ENCODE data around the gene DPYSL3. TPM values are rescaled to one million over a fixed set of nuclear protein-coding genes. Genes with fewer than 3 reads are reported as not detected.
"Not testable (repeated sequence)": the region's sequence is repeated elsewhere in the genome, so short reads cannot be mapped to it uniquely, and the experiment has no call there.

Gene DPYSL3
- not detected for total RNA-seq

DNA sequence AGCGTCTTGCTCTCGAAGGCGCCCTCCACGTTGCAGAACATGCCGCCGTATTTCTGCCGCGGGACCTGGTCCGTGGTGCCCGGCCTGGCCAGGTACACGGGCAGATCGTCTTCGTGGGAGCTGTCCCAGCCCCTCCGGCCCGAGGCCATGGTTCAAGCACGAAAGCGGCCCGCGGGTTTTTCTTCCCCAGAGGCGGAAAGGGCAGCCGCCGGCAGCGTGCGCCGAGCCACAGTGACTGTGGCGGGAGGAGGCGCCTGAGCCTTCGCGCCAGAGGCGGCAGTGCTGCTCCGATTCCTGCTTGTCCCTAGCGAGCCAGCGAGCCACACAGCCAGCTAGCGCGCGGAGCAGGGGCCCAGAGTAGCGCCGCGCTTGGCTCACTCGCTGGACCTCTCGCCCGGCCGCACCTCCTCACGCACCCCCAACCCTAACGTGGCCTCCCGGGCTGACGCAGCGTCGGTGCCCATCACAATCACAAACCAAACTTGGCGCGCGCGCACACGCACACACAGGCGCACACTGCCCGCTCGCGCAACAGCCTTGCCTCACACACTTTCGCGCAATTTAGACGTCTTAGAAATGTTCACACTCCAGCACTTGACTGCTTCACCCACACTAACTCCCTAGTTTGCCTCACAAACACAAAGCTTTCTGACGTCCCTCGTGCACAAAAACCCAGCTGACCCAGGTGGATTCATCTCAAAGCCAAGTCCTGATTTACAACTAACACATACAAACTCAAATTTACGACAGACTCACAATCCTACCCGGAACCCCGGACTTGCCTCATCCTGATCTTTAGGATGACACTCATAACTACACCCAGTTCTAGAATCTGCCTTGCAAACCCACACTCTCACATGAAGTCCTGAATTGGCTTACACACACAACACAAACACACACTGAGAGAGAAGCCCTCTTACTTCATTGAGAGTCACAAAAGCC lies at the start of gene DPYSL3:
TSS of gene DPYSL3 (minus strand) at position 359 of the 942 bp plus-strand sequence. CDS start at position 149, 210 bp downstream.
- peaks cover 20% of the 10 kb centered on the region for H3K27me3 Mint-ChIP-seq
- POLR2A ChIA-PET: no interaction called here
- no peak for DNase-seq
- peaks cover 7% of the 10 kb centered on the region for H3K4me1 Mint-ChIP-seq (ENCODE audit: low read depth)
- CTCF ChIA-PET: no interaction called here
- H3K4me3 Mint-ChIP-seq: no peak within 1 kb of the TSS
- H3K36me3 Mint-ChIP-seq: peaks cover 5% of the 10 kb centered on the region
- no peak within 1 kb of the TSS for H3K27ac Mint-ChIP-seq
- intact Hi-C loops (cut with micrococcal nuclease): no loop called here
- peaks cover 3% of the 10 kb centered on the region for H3K9me3 Mint-ChIP-seq

DNA sequence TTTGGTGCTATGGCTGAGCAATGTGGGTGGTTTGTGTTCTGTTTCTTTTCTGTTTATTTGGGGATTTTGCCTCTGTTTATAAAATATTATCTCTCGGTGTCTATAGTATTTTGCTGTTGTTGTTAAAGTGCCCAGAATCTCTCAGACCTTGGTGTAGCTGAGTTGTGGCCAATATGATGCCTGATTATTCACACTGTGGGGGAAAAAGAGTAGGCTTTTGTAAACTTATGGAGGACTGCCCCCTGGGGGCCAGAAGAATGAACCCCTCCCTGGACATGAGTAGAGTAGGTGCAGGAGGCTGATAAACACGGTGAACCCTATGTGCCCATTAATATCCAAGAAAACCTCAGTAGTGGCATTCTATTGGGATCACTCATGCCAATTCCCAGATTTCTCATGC lies 49.0 kb upstream of the DPYSL3 start:
- H3K9me3 Mint-ChIP-seq: no peaks in the 10 kb centered on the region
- H3K4me1 Mint-ChIP-seq (ENCODE audit: low read depth): no peaks in the 10 kb centered on the region
- H3K36me3 Mint-ChIP-seq: no peaks in the 10 kb centered on the region
- POLR2A ChIA-PET: no interaction called here
- no peak overlapping the region for H3K4me3 Mint-ChIP-seq
- CTCF ChIA-PET: no interaction called here
- intact Hi-C loops (cut with micrococcal nuclease): no loop called here
- no peak for DNase-seq
- no peak overlapping the region for H3K27ac Mint-ChIP-seq
- no peaks in the 10 kb centered on the region for H3K27me3 Mint-ChIP-seq

DNA sequence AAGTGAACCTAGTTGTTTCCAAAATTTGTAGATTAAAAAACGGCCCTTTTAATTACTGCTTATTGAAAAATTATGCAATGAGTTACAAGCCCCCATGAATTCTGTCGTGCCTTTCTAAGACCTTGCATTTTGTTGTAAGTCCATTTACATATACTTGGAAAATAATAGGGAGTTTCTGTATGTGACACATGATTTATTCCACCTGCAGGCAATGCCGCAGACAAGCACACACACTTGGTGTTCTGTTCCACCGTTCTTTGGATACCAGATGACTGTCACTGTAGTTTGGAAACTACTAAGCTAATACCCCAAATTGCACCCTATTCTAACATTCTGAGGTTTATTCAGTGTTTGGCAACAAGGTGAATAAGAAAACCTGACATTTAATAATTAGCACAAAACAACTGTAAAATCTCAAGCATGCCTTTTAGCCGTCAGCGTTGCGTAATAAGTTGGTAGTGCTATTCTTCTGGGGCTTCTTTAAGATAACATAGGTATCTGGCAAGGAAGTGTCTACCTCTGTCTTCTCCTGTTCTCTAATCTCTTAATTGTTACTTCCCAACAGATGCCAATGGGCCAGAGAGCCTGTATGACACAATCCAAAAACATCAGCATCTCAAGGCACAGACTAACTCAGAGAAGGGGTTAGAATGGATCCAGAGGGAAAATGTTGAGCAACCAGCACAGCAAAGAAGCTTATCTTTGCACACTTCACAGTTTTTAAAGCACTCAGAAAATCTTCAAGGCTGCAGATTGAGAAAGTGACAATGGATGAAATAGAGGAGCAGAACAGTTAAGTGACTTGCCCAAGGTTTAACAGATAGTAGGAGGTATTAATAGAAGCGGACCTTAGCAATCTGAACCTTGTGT lies 48.2 kb upstream of the DPYSL3 start:
- Mint-ChIP-seq H3K27me3 (no peaks in the 10 kb centered on the region), H3K4me1 (ENCODE audit: low read depth) (no peaks in the 10 kb centered on the region), H3K9me3 (no peaks in the 10 kb centered on the region), H3K4me3 (no peak overlapping the region), H3K36me3 (no peaks in the 10 kb centered on the region), H3K27ac (no peak overlapping the region)
- CTCF ChIA-PET: no interaction called here
- intact Hi-C loops (cut with micrococcal nuclease): no loop called here
- POLR2A ChIA-PET: no interaction called here
- DNase-seq: no peak

DNA sequence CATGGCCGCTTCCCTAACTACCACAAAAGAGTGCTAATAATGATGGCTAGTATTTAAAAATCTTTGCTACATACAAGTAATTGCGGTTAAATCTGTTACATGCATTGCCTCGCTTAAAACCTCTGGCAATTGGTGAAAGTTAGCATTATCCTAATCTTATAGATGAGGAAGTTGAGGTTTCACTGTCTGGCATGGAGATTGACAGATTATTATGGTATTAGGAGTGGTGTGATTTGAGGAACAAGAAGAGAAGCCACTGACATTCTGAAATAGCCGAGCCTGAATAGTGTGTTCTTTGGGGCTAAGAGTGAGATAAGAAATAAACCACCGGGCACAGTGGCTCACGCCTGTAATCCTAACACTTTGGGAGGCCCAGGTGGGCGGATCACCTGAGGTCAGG lies 45.3 kb upstream of the DPYSL3 start:
- H3K9me3 Mint-ChIP-seq: no peaks in the 10 kb centered on the region
- CTCF ChIA-PET: no interaction called here
- no peak overlapping the region for H3K4me3 Mint-ChIP-seq
- DNase-seq: no peak
- no peaks in the 10 kb centered on the region for H3K36me3 Mint-ChIP-seq
- H3K27me3 Mint-ChIP-seq: no peaks in the 10 kb centered on the region
- intact Hi-C loops (cut with micrococcal nuclease): no loop called here
- POLR2A ChIA-PET: no interaction called here
- no peaks in the 10 kb centered on the region for H3K4me1 Mint-ChIP-seq (ENCODE audit: low read depth)
- no peak overlapping the region for H3K27ac Mint-ChIP-seq

DNA sequence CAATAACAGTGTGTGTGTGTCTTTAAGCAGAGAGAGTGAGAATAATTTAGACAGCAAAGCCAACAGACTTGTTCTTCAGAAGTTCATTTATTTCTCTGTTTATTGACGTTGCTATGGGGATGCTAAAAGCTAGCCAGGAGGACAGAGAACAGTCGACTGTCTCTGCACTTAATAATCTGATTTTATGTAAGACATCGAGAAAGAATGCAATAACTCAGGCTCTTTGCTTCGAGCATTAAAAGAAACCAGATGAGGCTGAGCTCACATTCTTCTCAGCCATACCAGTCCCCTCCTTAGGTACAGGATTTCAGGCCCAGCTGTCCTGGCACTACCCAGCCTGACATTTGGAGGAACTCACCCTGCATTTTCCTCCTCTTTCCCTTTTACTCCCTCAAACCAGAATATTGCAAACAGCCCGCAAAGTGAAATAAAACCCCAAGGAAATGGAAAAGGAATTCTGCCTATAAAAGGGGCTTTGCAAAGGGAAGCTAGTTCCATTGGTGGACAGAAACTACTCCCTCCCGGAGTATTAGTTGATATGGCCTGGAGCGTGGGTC lies 44.5 kb upstream of the DPYSL3 start:
- H3K36me3 Mint-ChIP-seq: no peaks in the 10 kb centered on the region
- H3K4me1 Mint-ChIP-seq (ENCODE audit: low read depth): no peaks in the 10 kb centered on the region
- intact Hi-C loops (cut with micrococcal nuclease): no loop called here
- no peak for DNase-seq
- no peaks in the 10 kb centered on the region for H3K9me3 Mint-ChIP-seq
- no peak overlapping the region for H3K27ac Mint-ChIP-seq
- ChIA-PET POLR2A (no interaction called here), CTCF (no interaction called here)
- H3K27me3 Mint-ChIP-seq: no peaks in the 10 kb centered on the region
- H3K4me3 Mint-ChIP-seq: no peak overlapping the region

DNA sequence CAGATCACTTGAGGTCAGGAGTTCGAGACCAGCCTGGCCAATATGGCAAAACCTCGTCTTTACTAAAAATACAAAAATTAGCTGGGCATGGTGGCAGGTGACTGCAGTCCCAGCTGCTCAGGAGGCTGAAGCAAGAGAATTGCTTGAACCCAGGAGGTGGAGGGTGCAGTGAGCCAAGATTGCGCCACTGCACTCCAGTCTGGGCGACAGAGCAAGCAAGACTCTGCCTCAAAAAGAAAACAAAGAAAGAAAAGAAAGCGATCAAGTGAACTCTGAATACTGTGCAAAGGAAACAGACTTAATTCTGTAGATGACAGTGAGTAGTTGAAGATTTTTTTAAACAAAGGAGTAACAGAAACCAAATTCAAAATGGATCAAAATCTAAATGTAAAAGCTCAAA lies 43.9 kb upstream of the DPYSL3 start:
- H3K9me3 Mint-ChIP-seq; CTCF ChIA-PET; H3K27me3 Mint-ChIP-seq; H3K4me3 Mint-ChIP-seq; POLR2A ChIA-PET; H3K4me1 Mint-ChIP-seq (ENCODE audit: low read depth); H3K27ac Mint-ChIP-seq; H3K36me3 Mint-ChIP-seq; intact Hi-C loops (cut with micrococcal nuclease); DNase-seq: not testable (repeated sequence)

DNA sequence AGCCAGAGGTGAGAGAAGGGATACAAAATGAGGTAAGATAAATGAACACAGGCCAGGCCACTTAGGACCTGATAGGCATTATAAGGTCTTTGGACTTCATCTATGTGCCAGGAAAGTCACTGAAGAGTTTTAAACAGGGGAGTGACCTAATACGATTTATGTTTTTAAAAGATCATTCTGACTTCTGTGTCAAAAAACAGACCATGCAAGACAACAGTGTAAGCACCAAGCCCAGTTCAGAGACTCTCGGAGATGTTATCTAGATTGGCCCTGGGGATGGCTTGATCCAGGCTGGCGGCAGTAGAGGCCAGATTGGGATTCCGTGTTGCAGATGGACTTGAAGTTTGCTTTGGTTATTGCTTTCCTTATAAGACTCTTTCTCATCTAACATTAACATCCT lies 43.0 kb upstream of the DPYSL3 start:
- ChIA-PET CTCF (no interaction called here), POLR2A (no interaction called here)
- H3K27ac Mint-ChIP-seq: no peak overlapping the region
- DNase-seq: no peak
- intact Hi-C loops (cut with micrococcal nuclease): no loop called here
- no peaks in the 10 kb centered on the region for H3K4me1 Mint-ChIP-seq (ENCODE audit: low read depth)
- H3K27me3 Mint-ChIP-seq: no peaks in the 10 kb centered on the region
- no peaks in the 10 kb centered on the region for H3K36me3 Mint-ChIP-seq
- no peaks in the 10 kb centered on the region for H3K9me3 Mint-ChIP-seq
- H3K4me3 Mint-ChIP-seq: no peak overlapping the region

GRCh38 chr5:147551677-147552076 lies 41.8 kb upstream of the DPYSL3 start:
- CTCF ChIA-PET: no interaction called here

DNA sequence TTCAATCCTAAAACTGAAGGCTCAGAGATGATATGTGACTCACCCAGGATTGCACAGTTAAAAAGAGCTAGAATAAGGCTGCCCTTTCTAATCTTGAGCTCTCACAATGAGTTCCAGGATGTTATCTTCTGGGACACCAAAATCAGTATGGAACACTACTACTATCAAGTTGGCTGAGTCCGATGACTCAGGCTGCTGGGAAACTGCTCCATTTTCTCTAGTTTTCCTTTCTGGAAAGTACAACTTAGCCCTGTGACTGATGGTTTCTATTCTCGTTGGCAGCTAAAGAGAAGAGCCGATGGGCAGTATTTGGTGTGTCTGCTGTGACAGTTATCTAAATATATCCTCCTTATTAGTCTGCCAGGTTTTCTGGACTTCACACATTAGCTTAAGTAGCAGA lies 37.9 kb upstream of the DPYSL3 start:
- Mint-ChIP-seq H3K27me3 (no peaks in the 10 kb centered on the region), H3K36me3 (no peaks in the 10 kb centered on the region), H3K9me3 (no peaks in the 10 kb centered on the region), H3K4me1 (ENCODE audit: low read depth) (no peaks in the 10 kb centered on the region), H3K4me3 (no peak overlapping the region), H3K27ac (no peak overlapping the region)
- no peak for DNase-seq
- CTCF ChIA-PET: no interaction called here
- intact Hi-C loops (cut with micrococcal nuclease): no loop called here
- POLR2A ChIA-PET: no interaction called here

More at GRCh38 chr5:147551677-147552076, 41.8 kb upstream of the DPYSL3 start:
- POLR2A ChIA-PET: interaction anchor here (0.6 kb wide), 1 partner anchor 25 kb away, joined by 4 read pairs; no protein-coding TSS in a partner anchor
- Mint-ChIP-seq H3K27ac (no peak overlapping the region), H3K9me3 (no peaks in the 10 kb centered on the region), H3K36me3 (no peaks in the 10 kb centered on the region), H3K27me3 (no peaks in the 10 kb centered on the region), H3K4me1 (ENCODE audit: low read depth) (no peaks in the 10 kb centered on the region), H3K4me3 (no peak overlapping the region)
- intact Hi-C loops (cut with micrococcal nuclease): no loop called here
- DNase-seq: no peak

GRCh38 chr5:147544556-147544955 lies 34.7 kb upstream of the DPYSL3 start:
- ChIA-PET CTCF (interaction anchor here (0.6 kb wide), 1 partner anchor 1725 kb away, joined by 4 read pairs; no protein-coding TSS in a partner anchor), POLR2A (no interaction called here)
- Mint-ChIP-seq H3K4me3 (no peak overlapping the region), H3K36me3 (no peaks in the 10 kb centered on the region), H3K9me3 (no peaks in the 10 kb centered on the region), H3K27me3 (no peaks in the 10 kb centered on the region), H3K27ac (no peak overlapping the region), H3K4me1 (ENCODE audit: low read depth) (no peaks in the 10 kb centered on the region)
- DNase-seq: no peak
- intact Hi-C loops (cut with micrococcal nuclease): no loop called here

DNA sequence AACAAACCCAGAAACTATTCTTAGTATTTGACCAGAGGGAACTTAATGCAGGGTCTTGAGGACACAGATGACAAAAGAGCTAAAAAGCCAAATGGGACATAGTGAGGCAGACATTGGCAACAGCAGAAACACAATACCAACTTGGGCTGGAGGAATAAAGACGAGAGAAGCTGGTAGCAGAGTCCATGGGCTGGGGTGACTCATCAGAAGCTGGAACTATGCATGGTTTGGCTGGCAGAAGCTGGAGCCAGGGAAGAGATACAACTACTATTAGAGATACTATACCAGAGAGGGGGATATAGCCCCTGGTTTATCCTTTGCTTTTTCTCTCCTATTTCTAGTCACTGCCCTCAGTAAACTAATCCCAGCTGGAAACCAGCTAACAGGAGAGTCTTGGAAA lies 29.2 kb upstream of the DPYSL3 start:
- Mint-ChIP-seq H3K4me3 (no peak overlapping the region), H3K27ac (no peak overlapping the region), H3K27me3 (no peaks in the 10 kb centered on the region), H3K4me1 (ENCODE audit: low read depth) (no peaks in the 10 kb centered on the region), H3K9me3 (no peaks in the 10 kb centered on the region), H3K36me3 (no peaks in the 10 kb centered on the region)
- intact Hi-C loops (cut with micrococcal nuclease): no loop called here
- CTCF ChIA-PET: no interaction called here
- POLR2A ChIA-PET: no interaction called here
- DNase-seq: no peak

GRCh38 chr5:147538236-147538635 lies 28.4 kb upstream of the DPYSL3 start:
- POLR2A ChIA-PET: no interaction called here
- H3K4me1 Mint-ChIP-seq (ENCODE audit: low read depth): no peaks in the 10 kb centered on the region
- CTCF ChIA-PET: no interaction called here
- no peaks in the 10 kb centered on the region for H3K27me3 Mint-ChIP-seq
- no peak overlapping the region for H3K27ac Mint-ChIP-seq
- H3K4me3 Mint-ChIP-seq: no peak overlapping the region
- no peak for DNase-seq
- H3K9me3 Mint-ChIP-seq: no peaks in the 10 kb centered on the region
- intact Hi-C loops (cut with micrococcal nuclease): no loop called here
- H3K36me3 Mint-ChIP-seq: no peaks in the 10 kb centered on the region
